HepG2 (cell line): ENCODE measurements around the gene TCAIM. TPM values are rescaled to one million over a fixed set of nuclear protein-coding genes. Genes with fewer than 3 reads are reported as not detected.

Experiments used
- ATF5 ChIP-seq: sonication (generic); formaldehyde crosslinking; IDR thresholded peaks from 2 replicates; pipeline ENCODE4 v1.4.0; 2020; ENCODE audit warnings: mild to moderate bottlenecking, low read depth, missing genetic modification reagents
- CREB1 ChIP-seq, 2 experiments: fragments of 450-650 bp in 1 of 2; IDR thresholded peaks; 2 replicates each; pipeline ENCODE4 v1.6.1; 2016 to 2017; ENCODE audit warnings: control low read depth in 1 of 2, mild to moderate bottlenecking in 1 of 2, missing compliant biosample characterization in 1 of 2, missing genetic modification characterization in 1 of 2
- EHMT2 ChIP-seq: fragments of 200-600 bp; sonication (generic); IDR thresholded peaks from 2 replicates; pipeline ENCODE4 v1.7.0; 2017; ENCODE audit warnings: antibody characterized with exemption, low read depth, low read length, borderline replicate concordance
- FOXP4 ChIP-seq: sonication (generic); formaldehyde crosslinking; IDR thresholded peaks from 2 replicates; pipeline ENCODE4 v1.4.0; 2020; ENCODE audit warnings: missing genetic modification reagents
- HNRNPLL ChIP-seq: fragments of 200-400 bp; formaldehyde crosslinking; IDR thresholded peaks from 2 replicates; pipeline ENCODE4 v1.6.1; 2017; ENCODE audit warnings: mild to moderate bottlenecking, low read depth, low read length; ENCODE audit not compliant: poor library complexity, severe bottlenecking
- NFE2L1 ChIP-seq: sonication (generic); formaldehyde crosslinking; IDR thresholded peaks from 2 replicates; pipeline ENCODE4 v1.4.0; 2020; ENCODE audit warnings: missing genetic modification reagents, mild to moderate bottlenecking, borderline replicate concordance
- REL ChIP-seq: sonication (generic); formaldehyde crosslinking; conservative IDR thresholded peaks from 2 replicates; pipeline ENCODE4 v1.8.0; 2022; ENCODE audit warnings: mild to moderate bottlenecking, missing genetic modification reagents, moderate library complexity
- SIN3A ChIP-seq: IDR thresholded peaks from 2 replicates; pipeline ENCODE4 v1.6.1; 2011; ENCODE audit warnings: low read depth, mild to moderate bottlenecking, control low read depth, low read length, borderline replicate concordance
- SNAPC4 ChIP-seq: sonication (generic); formaldehyde crosslinking; IDR thresholded peaks from 2 replicates; pipeline ENCODE4 v1.4.0; 2020; ENCODE audit warnings: mild to moderate bottlenecking, missing genetic modification reagents
- SPEN ChIP-seq: sonication (generic); formaldehyde crosslinking; IDR thresholded peaks from 2 replicates; pipeline ENCODE4 v1.5.1; 2020; ENCODE audit warnings: low read depth, mild to moderate bottlenecking, missing genetic modification reagents
- SSRP1 ChIP-seq: IDR thresholded peaks from 2 replicates; pipeline ENCODE4 v1.6.1; 2016; ENCODE audit warnings: control low read depth
- STAT5B ChIP-seq: sonication (generic); formaldehyde crosslinking; IDR thresholded peaks from 2 replicates; pipeline ENCODE4 v1.4.0; 2020; ENCODE audit warnings: missing genetic modification reagents
- USF2 ChIP-seq, 2 experiments: sonication (generic) in 1 of 2; formaldehyde crosslinking in 1 of 2; IDR thresholded peaks; 2 replicates each; pipeline versions ENCODE4 v1.5.1 to v1.6.1; 2011 to 2020; ENCODE audit warnings: borderline replicate concordance in 1 of 2, low read depth in 1 of 2, low read length in 1 of 2, mild to moderate bottlenecking in 1 of 2, missing genetic modification reagents in 1 of 2, moderate library complexity in 1 of 2
- ZNF207 ChIP-seq: fragments of 450-650 bp; IDR thresholded peaks from 2 replicates; pipeline ENCODE4 v1.6.1; 2016; ENCODE audit warnings: antibody characterized with exemption, borderline replicate concordance
- ZNF274 ChIP-seq: sonication (generic); formaldehyde crosslinking; IDR thresholded peaks from 2 replicates; pipeline ENCODE4 v1.5.1; 2020; ENCODE audit warnings: mild to moderate bottlenecking, missing genetic modification reagents
- ZNF513 ChIP-seq: sonication (generic); formaldehyde crosslinking; conservative IDR thresholded peaks from 2 replicates; pipeline ENCODE4 v1.5.0; 2020; ENCODE audit warnings: missing genetic modification reagents
- polyA plus RNA-seq, 8 experiments: library from polyadenylated mRNA; depleted of rRNA in 3 of 8; stranded (reverse) in 7 of 8; unstranded in 1 of 8; fragments of >200 nt; fragmentation: Illumina TruSeq in 4 of 8; extraction: Trizol in 4 of 8; gene quantifications; 2 replicates each; pipeline versions ENCODE4 v1.2.1 to v1.2.3, GENCODE V29; 2011 to 2016; ENCODE audit warnings: low read depth in 4 of 8, missing spikeins in 1 of 8, mixed read lengths in 1 of 8; ENCODE audit not compliant: insufficient read depth in 1 of 8
- total RNA-seq, 5 experiments: library from RNA; depleted of rRNA; stranded (reverse); fragments of >200 nt; fragmentation: Illumina TruSeq; extraction: Trizol; gene quantifications; 2 replicates each; pipeline ENCODE4 v1.2.3, GENCODE V29; 2016; ENCODE audit warnings: low read depth in 1 of 5

TCAIM gene
- total and polyA plus RNA-seq, 2 of the 13 experiments (the other 11 are each of a cell fraction or from before 2014, with no cell fraction given): 16.9 to 22.6 TPM

GRCh38 chr3:44359146-44359751 is 20.7 kb downstream of the TCAIM start (continued):
- TF ChIP-seq ZNF513 (CRISPR knock-in tag) (no peak), SIN3A (0 out of 2 replicates have a peak, but pooled peaks have one; percentile 64), SNAPC4 (CRISPR knock-in tag) (no peak; the same call in 1 of the 2 replicates), NFE2L1 (CRISPR knock-in tag) (no peak), SPEN (CRISPR knock-in tag) (peak; percentile 38; the same call in 1 of the 2 replicates), ZNF274 (no peak), HNRNPLL (no peak), STAT5B (CRISPR knock-in tag) (no peak), ATF5 (CRISPR knock-in tag) (no peak), ZNF207 (no peak), FOXP4 (peak; percentile 93), USF2 (IDR thresholded peaks at IDR 0.05; ENCODE audit: low read depth, low read length) (no peak), USF2 (CRISPR knock-in tag; IDR thresholded peaks at IDR 0.05; ENCODE audit: borderline replicate concordance) (no peak), SSRP1 (no peak), CREB1 (IDR thresholded peaks at IDR 0.05) (no peak), CREB1 (CRISPR knock-in tag; IDR thresholded peaks at IDR 0.05) (peak; percentile 81), REL (CRISPR knock-in tag) (no peak), EHMT2 (peak; percentile 57; the same call in 1 of the 2 replicates)
